Stimulated activated CD4-positive, alpha-beta T cell treated with anti-CD3 and anti-CD28 coated beads, Interleukin-15, amount 100 ng/mL, for 24 hours (primary cell): ENCODE results near the gene CAMKK2.
"Not testable (repeated sequence)": the region's sequence is repeated elsewhere in the genome, so short reads cannot be mapped to it uniquely, and the experiment has no call there.

ENCODE experiments used
- DNase-seq: peaks from one replicate; pipeline ENCODE4 v3.0.0-alpha.2; 2020

The CAMKK2 gene

GRCh38 chr12:121278169-121279070 lies 18.1 kb downstream of the CAMKK2 start:
- no peak for DNase-seq

- no peak for DNase-seq
Observed at GRCh38 chr12:121277374-121277759, 19.1 kb downstream of the CAMKK2 start.

- no peak for DNase-seq
Observed at GRCh38 chr12:121274036-121274763, 22.3 kb downstream of the CAMKK2 start.

GRCh38 chr12:121273364-121273896 lies 23.1 kb downstream of the CAMKK2 start:
- no peak for DNase-seq

GRCh38 chr12:121267822-121268221 lies 28.7 kb downstream of the CAMKK2 start:
- no peak for DNase-seq

- no peak for DNase-seq
Observed at GRCh38 chr12:121264951-121265515, 31.5 kb downstream of the CAMKK2 start.

GRCh38 chr12:121264135-121264534 lies 32.4 kb downstream of the CAMKK2 start:
- DNase-seq = no peak

- no peak for DNase-seq
Observed at GRCh38 chr12:121263206-121263935, 33.1 kb downstream of the CAMKK2 start.

- no peak for DNase-seq
Observed at GRCh38 chr12:121261398-121261797, 35.1 kb downstream of the CAMKK2 start.

- DNase-seq = no peak
Observed at GRCh38 chr12:121260091-121260490, 36.4 kb downstream of the CAMKK2 start.

GRCh38 chr12:121259074-121259473 lies 37.4 kb downstream of the CAMKK2 start:
- DNase-seq = no peak

GRCh38 chr12:121257704-121258449 lies 38.6 kb downstream of the CAMKK2 start:
- DNase-seq = not testable (repeated sequence)

- DNase-seq = peak; percentile 27
Observed at GRCh38 chr12:121255433-121255832, 41.1 kb downstream of the CAMKK2 start.

GRCh38 chr12:121253638-121254335 lies 42.7 kb downstream of the CAMKK2 start:
- DNase-seq = no peak

- DNase-seq = no peak
Observed at GRCh38 chr12:121252712-121253345, 43.7 kb downstream of the CAMKK2 start.

- DNase-seq = no peak
Observed at GRCh38 chr12:121251838-121252237, 44.7 kb downstream of the CAMKK2 start.

- DNase-seq = no peak
Observed at GRCh38 chr12:121250359-121250758, 46.1 kb downstream of the CAMKK2 start.

GRCh38 chr12:121248622-121249021 lies 47.9 kb downstream of the CAMKK2 start:
- DNase-seq = no peak

GRCh38 chr12:121246893-121247557 lies 49.5 kb downstream of the CAMKK2 start:
- DNase-seq = no peak

- DNase-seq = no peak
Observed at GRCh38 chr12:121245951-121246350, 50.6 kb downstream of the CAMKK2 start.
